Measurements from ENCODE around the gene FCRL2.
"Not testable (repeated sequence)": the region's sequence is repeated elsewhere in the genome, so short reads cannot be mapped to it uniquely, and the experiment has no call there.

Gene FCRL2

DNA sequence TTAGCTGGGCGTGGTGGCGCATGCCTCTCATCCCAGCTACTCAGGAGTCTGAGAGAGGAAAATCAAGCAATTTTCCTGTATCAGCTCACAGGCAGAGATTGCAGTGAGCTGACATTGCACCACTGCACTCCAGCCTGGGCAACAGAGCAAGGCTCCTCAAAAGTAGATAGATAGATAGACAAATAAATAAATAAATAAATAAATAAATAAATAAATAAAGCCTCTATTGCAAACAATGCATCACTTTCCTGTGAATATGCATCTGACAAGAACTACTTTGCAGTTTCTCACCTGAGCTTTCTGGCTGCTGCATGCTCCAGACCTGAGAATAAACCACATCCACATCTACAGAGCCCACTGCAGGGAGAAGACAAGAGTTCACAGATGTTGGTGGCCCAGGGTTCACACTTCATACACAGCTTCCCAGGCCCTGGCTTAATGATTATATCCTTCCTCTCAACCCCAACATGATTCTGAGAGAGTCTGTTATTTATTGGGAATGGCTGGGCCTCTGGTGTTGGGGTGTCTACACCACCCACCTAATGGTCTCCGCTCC, 28.6 kb downstream of the FCRL2 start:
- DNase-seq: no peak

DNA sequence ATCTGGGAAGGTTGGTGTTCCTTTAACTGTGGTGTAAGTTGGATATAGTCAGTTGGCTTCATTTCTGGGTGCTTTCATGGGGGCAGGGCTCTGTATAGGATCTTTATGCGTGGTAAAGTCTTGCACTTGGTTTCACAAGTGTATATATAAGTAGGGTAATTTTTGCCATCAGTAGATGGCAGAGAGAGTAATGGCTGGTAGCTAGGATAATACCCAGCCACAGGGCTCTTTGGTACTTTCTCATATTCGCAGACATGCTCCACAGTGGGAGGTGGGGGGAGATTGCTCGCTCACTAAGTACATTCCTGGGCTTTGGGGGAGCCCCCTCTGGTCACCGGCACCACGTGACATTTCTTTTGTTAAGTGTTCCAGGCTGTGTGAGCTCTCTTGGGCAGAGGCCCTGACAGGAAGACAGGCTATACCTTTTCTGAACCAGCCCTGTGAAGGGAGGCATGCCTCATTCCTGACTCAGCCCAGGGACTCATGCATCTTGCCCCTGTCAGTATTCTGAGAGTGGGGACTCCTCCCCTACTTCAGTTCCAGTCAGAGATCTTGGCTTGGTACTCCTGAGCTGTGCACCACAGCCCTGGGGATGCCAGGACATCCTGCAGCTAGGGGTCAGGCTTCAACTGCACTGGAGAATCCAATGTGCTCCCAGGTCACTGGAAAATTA, 37.6 kb downstream of the FCRL2 start:
- DNase-seq: no peak

DNA sequence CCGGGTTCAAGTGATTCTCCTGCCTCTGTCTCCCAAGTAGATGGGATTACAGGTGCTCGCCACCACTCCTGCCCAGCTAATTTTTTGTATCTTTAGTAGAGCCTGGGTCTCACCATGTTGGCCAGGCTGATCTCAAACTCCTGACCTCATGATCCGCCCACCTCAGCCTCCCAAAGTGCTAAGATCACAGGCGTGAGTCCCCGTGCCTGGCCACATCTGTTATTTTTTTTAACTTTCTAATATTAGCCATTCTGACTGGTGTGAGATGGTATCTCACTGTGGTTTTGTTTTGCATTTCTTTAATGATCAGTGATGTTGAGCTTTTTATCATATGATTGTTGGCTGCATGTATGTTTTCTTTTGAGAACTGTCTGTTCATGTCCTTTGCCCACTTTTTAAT, 40.9 kb downstream of the FCRL2 start:
- not testable (repeated sequence) for DNase-seq

DNA sequence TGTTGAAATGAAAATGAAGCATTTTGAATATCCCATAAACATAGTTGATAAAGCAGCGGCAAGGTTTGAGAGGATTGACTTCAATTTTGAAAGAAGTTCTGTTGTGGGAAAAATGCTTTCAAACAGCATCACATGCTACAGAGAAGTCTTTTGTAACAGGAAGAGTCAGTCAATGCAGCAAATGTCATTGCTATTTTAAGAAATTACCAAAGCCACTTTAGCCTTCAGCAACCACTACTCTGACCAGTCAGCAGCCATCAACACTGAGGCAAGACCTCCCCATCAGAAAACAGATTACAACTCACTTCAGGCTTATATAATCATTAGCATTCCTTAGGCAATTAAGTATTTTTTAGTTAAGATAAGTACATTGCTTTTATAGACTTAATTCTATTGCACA, 42.6 kb downstream of the FCRL2 start:
- no peak for DNase-seq

DNA sequence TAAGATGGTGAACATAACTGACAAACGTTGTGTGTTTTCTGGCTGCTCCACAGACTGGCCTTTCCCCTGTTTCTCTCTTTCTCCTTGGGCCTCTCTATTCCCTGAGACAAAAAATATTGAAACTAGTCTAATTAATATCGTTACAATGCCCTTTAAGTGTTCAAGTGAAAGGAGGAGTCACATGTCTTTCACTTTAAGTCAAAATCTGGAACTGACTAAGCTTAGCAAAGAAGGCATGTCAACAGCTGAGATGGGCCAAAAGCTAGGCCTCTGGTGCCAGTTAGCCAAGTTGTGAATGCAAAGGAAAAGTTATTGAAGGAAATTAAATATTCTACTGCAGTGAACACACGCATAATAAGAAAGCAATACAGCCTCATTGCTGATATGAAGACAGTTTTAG, 44.2 kb downstream of the FCRL2 start:
- no peak for DNase-seq

DNA sequence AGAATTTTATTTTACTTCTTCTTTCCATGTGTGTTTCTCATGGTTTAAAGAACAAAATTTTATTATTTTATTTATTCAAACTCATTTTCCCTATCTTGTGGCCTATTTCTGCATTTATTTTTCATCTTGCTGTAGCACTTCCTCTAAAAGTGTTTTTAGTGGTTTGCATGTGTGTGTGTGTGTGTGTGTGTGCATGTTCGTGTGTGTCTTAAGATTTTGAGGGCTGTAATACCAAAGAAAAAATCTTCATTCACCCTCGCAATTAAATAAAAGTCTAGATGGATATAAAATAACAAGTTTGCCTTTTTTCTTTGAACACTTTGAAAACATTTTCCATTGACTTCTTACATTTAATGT, 51.7 kb downstream of the FCRL2 start:
- no peak for DNase-seq

DNA sequence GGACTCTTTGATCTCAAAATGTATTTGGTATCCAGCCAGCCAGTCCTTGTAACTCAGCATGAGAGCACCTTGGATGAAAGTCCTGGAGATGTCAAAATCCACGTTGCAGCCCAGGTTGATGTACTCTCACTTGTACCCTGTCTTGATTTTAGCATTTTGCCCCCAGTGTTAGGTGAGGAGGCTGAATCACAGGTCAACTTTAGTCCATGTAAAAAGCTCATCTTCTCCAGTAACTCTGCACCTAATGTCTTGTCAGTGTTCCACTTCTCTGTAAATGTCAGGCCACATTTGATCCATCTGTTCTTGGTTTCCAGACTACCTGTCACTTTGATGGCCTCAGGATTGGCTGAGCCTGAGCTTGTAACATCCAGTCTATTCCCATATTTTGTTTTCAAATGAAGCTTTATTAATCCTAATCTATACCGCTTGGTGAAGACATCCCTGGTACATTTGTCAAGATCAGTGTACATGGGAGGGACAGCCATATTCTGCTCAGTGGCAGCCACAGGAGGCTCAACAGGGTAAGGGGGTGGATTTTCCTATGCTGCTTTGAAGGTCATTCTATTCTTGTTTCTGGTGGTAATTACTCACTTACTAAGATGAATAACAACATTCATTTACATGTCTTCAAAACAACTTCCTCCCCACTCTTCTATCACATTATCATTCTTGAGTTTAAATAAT, 52.3 kb downstream of the FCRL2 start:
- no peak for DNase-seq

DNA sequence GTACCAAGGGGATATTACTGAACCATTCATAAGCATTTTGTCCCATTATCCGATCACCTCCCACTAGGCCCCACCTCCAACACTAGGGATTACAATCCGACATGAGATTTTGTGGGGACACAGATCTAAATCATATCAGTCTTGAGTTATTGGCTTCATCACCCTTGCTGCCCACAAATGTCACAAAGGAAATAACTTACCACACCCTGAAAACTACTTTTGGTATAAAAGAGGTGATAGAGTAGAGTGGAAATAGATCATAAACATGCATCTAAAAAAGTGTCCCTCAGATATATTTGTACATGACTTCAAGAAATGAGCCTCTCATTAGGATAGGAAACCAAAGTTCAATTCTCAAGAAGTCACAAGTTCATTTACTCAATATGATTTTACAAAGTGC, 53.8 kb downstream of the FCRL2 start:
- no peak for DNase-seq

DNA sequence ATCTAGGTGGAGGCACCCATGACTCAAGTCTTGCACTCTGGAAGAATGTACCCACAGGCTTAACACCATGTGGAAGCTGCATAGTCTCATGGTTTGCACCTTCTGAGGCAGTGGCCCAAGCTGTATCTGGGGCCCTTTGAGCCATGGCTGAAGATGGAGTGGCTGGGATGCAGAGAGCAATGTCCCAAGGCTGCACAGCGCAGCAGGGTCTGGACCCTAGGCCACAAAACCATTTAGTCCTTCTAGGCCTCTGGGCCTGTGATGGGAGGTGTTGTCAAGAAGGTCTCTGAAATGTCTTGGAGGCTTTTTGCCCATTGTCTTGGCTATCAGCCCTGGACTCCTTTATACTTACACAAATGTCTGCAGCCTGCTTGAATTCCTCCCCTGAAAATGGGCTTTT, 54.9 kb downstream of the FCRL2 start:
- no peak for DNase-seq

DNA sequence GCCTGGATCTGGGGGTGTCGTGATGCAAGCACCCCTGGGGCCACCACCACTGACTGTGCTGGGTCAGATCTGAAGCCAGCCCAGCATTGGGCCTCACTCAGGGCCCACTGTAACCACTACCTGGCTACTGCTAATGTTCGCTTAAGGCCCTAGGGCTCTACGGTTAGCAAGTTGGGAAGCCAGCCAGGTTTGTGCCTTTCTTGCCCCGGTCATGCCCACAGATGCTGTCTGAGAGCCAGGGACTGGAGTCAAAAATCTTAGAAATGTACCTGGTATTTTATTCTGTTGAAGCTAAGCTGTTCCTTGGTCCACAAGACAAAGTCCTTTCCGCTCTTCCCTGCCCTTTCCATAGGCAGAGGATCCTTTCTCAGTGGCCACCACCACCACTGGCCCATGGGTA, 61.2 kb downstream of the FCRL2 start:
- DNase-seq: no peak

DNA sequence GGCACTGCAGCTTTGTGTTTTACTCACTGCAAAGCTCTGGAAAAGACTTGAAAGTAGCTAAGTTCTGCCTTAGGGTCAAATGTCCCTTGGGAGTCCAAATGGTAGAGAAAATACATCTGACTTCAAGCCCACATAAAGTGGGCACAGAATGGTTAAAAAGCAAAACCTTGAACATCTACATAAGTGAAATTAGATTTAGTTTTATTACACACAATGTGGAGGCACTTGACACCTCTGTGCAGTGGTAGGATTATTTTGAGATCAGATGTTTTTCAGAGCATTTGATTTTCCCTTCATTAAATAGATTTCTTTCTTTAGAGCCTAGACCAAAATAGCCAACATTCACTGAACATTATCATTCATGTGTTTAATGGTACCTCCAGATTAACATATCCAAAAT, 65.1 kb downstream of the FCRL2 start:
- DNase-seq: no peak

DNA sequence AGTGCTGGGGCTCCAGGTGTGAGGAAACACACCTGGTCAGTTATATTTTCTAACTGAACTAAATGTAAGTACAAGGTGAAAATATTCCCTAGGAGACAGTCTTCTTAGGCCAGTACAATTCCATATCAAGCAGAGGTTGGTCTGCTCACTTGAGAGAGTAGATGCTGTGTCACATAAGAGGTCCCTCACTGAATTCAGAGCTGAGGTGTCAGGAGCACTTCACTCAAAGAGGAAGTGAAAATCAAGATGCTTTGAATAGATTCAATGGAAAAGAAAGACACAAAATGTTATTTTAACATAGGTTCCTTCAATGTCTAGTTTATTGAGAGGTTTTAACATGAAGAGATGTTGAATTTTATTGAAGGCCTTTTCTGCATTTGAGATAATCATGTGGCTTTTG, 72.1 kb downstream of the FCRL2 start:
- no peak for DNase-seq

DNA sequence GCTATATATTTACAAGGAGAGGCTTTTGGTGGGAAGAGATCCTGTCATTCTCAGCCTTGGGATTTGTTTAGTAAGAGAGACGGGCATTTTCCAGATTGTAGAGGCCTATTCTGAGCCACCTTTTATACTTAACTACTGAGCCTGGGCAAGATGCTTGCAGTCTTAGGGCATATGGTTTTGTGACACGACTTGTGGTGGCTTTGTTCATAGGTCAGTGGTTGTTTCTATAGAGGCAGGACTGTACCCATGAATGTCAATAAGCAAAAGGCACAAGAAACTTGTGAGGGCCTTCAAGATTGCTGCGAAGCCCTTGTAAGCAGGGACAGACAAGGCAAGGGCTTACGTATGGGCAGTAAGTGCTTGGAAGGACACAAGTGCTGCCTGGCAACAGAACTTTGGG, 73.0 kb downstream of the FCRL2 start:
- DNase-seq: no peak

DNA sequence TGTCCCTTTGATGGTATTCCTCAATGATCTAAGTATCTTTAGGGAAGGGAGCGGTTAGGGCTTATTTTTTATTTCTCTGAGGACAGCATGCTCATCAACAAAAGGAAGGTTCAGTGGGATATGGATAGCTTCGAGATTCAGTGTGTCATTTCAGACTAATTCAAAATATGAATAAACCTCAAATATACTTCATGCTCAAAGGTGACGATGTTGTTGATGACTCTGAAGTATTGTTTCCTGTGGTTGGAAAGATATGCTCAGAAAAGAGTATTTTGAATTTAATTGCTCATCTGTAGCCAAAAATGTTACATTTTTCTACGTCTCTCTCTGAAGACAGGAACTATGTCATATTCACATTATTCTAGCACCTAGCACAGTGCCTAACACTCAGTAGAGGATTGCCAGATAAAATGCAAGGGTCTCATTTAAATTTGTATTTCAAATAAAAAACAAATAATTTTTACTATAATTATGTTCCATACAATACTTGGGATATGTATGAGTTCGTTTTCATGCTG, 74.6 kb downstream of the FCRL2 start:
- DNase-seq: no peak

DNA sequence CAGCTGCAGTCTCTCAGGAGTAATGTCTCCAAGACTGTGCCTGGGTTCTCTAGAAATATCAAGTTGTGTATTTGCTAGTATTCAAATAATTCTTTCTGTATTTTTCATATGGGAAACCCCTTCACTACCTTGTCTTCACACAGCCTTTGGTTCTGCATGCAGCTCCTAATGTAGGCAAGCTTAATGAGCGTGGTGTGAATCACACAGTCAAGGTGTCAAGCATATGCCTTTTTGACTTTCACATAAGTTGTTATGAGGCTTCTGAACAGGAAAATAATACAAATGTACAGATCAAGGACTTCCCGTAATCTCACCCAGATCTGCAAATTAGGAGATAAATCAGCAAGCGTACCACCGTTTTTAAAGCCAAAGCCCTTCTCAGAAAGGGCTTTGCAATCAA, 76.2 kb downstream of the FCRL2 start, which contains the start of gene FCRL3:
Gene FCRL3 (minus strand): TSS at position 38 of the 400 bp plus-strand sequence. CDS start 280 bp downstream, outside the sequence.
- no peak for DNase-seq

DNA sequence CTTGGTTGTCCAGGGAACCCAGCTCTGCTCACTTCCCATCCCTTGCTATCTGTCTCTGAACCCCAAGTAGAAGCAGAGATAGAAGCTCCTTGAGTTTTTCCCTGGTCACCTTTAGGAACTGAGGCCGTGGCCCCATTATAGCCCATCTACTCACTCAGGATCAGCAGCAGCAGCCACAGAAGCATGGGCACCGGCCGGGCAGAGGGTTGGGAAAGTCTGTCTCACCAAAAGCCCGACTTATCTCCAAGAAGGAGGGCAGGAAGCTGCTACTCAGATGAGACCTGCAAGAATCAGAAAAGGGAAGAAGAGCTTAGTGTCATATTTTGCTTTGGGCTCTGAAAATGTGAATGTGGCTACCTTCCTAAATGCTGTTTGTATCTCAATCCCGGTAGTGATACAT, 76.6 kb downstream of the FCRL2 start:
- DNase-seq: no peak

DNA sequence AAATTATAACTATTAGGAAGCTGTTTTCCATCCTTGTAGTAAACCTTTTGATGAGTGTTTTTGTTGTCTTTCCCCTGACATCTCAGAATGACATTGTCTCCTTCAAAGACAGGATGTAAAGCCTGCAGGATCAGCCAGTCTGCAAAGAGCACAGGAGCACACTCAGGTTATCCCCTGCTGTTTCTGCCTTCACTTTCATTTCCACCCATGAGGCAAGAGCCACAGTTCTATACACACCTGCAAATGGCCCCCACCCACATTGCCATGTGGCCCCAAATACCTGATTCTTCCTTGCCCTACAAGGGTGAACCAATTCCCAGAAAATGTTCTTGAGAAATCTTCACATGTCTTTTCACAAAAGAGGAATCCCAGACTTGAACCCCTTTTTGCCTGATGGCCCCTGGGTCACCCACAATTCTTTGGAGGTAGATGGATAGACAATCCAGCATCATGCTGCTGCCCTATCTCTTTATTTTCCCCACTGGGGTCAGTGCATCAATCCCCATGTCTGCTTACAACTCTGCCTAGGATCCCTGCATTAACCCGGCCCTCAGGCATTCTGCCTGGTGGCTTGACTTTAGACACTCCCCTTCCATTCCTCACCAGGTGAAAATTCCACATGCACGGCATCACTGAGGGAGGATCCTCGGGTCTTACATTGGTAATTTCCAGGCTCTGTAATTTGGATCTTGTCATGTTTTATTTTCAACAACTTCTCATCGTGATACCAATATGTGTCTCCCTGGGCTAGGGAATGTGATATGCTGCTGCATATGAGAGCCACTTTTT, 79.0 kb downstream of the FCRL2 start:
- DNase-seq: no peak

DNA sequence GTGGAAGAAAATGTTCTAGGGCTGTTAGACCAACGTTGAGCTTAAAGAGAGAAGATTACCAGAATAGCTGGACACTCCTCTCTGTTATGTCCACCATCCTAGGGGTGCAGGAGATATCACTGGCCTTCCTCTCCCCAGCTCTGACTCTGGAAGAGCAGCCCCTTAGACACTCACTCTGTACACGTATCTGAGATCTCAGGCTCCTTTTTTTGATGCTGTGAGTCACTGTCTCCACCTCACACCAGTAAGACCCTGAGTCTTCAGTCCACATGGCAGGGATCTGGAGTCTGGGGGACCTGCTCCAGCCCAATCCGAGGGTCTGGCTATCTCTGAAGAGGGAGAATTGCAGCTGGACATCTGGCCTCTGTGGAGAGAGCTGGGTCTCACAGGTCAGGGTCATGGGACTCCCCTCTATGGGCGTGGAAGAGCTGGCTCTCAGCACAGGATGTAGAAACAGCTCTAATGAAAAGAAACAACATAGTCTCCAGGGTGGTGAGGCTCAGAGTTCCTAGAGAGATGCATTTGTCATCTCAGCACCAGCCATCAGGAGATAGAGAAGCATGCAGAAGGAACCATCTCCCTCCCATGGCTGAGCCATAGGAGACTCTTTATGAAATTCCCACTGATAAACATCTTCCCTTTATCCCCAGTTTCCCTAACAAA, 79.8 kb downstream of the FCRL2 start:
- no peak for DNase-seq
